Fibroblast of skin of scalp (primary cell): ENCODE results near the gene ROPN1B.
A peak's percentile ranks its signal among the peaks of the same experiment; 100 is the strongest.

Experiments
- DNase-seq: peaks from one replicate; pipeline ENCODE4 v3.0.0-alpha.2; 2013

Gene ROPN1B

GRCh38 chr3:126005951-126006350, 37.0 kb downstream of the ROPN1B start:
- peak; percentile 54 for DNase-seq

- no peak for DNase-seq
Observed at GRCh38 chr3:126008219-126008618, 39.2 kb downstream of the ROPN1B start.

GRCh38 chr3:126009181-126009580, 40.2 kb downstream of the ROPN1B start:
- DNase-seq = no peak

GRCh38 chr3:126013751-126014156, 44.8 kb downstream of the ROPN1B start:
- peak; percentile 25 for DNase-seq

GRCh38 chr3:126014252-126014651, 45.3 kb downstream of the ROPN1B start:
- peak; percentile 76 for DNase-seq

- no peak for DNase-seq
Observed at GRCh38 chr3:126015075-126015474, 46.1 kb downstream of the ROPN1B start.

GRCh38 chr3:126016616-126017015, 47.6 kb downstream of the ROPN1B start:
- DNase-seq = no peak

- DNase-seq = no peak
Observed at GRCh38 chr3:126017362-126017761, 48.4 kb downstream of the ROPN1B start.

GRCh38 chr3:126018545-126018944, 49.6 kb downstream of the ROPN1B start:
- no peak for DNase-seq

- no peak for DNase-seq
Observed at GRCh38 chr3:126018995-126019394, 50.0 kb downstream of the ROPN1B start.

GRCh38 chr3:126019683-126020082, 50.7 kb downstream of the ROPN1B start:
- DNase-seq = no peak

- DNase-seq = no peak
Observed at GRCh38 chr3:126021224-126021623, 52.2 kb downstream of the ROPN1B start.

GRCh38 chr3:126021702-126022101, 52.7 kb downstream of the ROPN1B start:
- DNase-seq = no peak

- DNase-seq = no peak
Observed at GRCh38 chr3:126022741-126023359, 53.9 kb downstream of the ROPN1B start.

GRCh38 chr3:126023390-126023789, 54.4 kb downstream of the ROPN1B start:
- no peak for DNase-seq

GRCh38 chr3:126024049-126024854, 55.3 kb downstream of the ROPN1B start:
- DNase-seq = no peak

- no peak for DNase-seq
Observed at GRCh38 chr3:126025116-126025729, 56.2 kb downstream of the ROPN1B start.

- no peak for DNase-seq
Observed at GRCh38 chr3:126025862-126026261, 56.9 kb downstream of the ROPN1B start.

- DNase-seq = no peak
Observed at GRCh38 chr3:126026277-126026751, 57.3 kb downstream of the ROPN1B start.

GRCh38 chr3:126026761-126027160, 57.8 kb downstream of the ROPN1B start:
- DNase-seq = no peak

- DNase-seq = no peak
Observed at GRCh38 chr3:126028096-126028495, 59.1 kb downstream of the ROPN1B start.

GRCh38 chr3:126029241-126029640, 60.3 kb downstream of the ROPN1B start:
- no peak for DNase-seq

- DNase-seq = no peak
Observed at GRCh38 chr3:126030455-126030854, 61.5 kb downstream of the ROPN1B start.
